Kidney capillary endothelial cell (primary cell): Measurements from ENCODE around the gene KLK4.

Source experiments
- DNase-seq: peaks from one replicate; pipeline ENCODE4 v3.0.0-alpha.2; 2018; ENCODE audit warnings: low spot score

Gene KLK4, protein sequence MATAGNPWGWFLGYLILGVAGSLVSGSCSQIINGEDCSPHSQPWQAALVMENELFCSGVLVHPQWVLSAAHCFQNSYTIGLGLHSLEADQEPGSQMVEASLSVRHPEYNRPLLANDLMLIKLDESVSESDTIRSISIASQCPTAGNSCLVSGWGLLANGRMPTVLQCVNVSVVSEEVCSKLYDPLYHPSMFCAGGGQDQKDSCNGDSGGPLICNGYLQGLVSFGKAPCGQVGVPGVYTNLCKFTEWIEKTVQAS

DNA sequence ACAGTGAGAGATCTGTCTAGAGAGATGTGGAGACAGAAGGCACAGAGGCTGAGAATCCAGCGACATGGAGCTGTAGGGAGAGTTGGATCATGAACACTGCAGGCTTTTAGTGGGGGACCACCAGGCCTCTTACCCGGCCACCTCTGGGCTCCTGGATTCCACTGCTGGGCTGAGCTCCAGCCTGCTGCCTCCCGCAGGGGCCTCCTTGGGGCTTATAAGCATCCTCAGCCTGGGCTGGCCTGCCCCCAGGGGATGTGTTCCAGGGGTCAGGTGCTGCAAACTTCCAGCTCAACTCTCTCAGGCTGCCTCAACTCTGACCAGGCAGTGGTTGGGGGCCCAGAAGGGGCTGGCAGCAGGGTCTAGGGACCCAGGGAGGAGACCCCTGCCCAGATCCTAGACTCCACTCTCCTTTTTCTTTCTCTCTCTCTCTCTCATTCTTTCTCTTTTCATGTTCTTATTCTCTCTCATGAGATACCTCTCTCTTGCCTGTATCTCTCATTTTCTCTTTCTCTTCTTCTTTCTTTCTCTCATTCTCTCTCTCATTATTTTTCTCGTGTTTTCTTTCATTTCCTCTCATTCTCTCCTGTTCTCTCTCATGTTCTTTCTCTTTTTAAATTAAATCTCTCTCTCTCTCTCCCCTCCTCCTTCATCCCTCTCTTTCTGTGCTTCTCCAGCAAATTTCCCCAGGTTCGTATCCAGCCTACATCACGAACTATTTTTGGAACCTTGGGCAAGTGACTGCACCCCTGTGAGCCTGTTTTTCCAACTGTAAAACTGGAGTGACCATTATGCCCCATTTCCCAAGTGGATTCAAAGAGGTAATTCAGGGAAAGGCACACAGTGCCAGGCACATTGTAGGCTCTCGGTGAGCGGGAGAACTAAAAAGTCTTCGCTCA is at the start of gene KLK4:
Gene KLK4 (minus strand): TSS at position 190 of the 896 bp plus-strand sequence. CDS start 657 bp downstream, outside the sequence.
- DNase-seq: no peak

DNA sequence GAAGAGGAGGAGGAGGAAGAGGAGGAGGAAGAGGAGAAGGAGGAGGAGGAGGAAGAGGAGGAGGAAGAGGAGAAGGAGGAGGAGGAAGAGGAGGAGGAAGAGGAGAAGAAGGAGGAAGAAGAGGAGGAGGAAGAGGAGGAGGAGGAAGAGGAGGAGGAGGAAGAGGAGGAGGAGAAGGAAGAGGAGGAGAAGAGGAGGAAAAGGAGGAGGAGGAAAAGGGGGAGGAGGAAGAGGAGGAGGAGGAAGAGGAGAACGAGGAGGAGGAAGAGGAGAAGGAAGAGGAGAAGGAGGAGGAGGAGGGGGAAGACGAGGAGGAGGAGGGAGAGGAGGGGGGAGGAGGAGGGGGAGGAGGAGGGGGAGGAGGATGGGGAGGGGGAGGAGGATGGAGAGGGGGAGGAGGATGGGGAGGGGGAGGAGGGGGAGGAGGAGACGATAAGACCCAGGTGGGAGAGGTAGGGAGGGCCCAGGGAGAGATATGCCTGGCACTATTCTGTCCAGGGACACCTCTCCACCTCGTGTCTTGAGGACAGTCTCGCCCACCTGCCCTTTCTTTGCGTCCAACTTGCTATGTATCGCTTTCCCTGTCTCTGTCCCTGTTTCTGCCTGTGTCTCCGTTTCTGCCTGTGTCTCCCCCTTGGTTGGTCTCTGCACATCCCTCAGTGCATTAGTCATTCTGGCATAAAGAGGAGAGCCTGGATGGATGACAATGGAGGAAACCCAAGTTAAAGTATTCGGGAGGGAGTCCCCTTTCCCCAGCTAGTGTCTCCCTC is 48.7 kb upstream of the KLK4 start:
- DNase-seq: no peak

DNA sequence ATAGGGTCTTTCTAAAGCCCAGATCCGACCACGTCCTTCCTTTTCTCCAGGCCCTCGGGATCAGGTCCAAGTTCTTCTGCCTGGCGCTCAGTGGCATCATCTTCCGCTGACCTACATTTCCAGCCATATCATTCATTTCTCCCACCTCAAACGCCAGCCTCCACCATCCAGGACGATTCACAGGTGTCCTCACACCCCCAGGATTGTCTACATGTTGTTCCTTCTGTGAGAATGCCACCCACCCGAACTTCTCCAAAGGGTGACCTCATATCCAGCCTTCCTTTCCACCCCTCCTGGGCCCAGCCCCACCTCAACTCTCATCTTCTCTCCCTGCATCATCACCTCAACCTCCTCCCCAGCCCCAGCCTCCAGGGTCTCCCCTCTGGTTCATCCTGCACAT is 46.4 kb upstream of the KLK4 start:
- no peak for DNase-seq

GRCh38 chr19:50952910-50953309 is 41.7 kb upstream of the KLK4 start, which contains the start of gene KLK5:
Gene KLK5 (minus strand): TSS chr19:50953038. CDS start chr19:50952657, 381 bp downstream.
- DNase-seq: no peak

- DNase-seq: no peak
These were observed 38.7 kb upstream of the KLK4 start for GRCh38 chr19:50949861-50950260.

- no peak for DNase-seq
These were observed 35.9 kb upstream of the KLK4 start for GRCh38 chr19:50947123-50947522.

DNA sequence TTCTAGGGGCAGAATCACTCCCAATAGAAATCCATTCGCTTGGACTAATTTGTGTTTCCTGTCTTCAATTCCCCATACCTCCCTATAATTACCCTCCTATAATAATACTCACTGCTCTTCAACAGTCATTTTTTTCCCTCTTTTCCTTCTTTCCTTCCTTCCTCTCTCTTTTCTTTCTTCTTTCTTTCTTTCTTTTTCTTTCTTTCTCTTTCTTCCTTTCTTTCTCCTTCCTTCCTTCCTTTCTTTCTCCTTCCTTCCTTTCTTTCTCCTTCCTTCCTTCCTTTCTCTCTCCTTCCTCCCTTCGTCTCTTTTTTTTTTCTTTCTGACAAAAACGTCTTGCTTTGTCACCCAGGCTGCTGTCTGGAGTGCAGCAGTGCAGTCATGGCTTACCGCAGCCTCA is 33.6 kb upstream of the KLK4 start:
- no peak for DNase-seq

- no peak for DNase-seq
These were observed 32.1 kb upstream of the KLK4 start for GRCh38 chr19:50943074-50943828.

DNA sequence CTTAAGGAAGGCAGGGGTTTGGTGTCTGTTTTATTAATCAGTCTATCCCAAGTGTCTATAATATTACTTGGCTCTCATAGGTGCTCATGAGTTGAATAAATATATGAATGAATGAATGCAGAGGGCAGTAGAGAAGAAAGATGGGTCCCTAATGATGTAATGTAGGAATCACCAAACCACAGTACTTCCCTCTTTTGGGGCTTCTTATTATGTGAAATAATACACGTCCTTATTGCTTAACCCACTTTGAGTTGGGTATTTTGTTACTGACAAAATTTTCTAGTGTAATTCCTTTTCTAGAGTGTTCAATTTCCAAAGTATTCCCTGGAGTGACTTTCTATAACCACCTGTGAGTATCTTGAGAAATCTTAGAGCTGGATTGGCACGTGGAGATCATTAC is 28.4 kb upstream of the KLK4 start:
- DNase-seq: no peak

- no peak for DNase-seq
These were observed 22.4 kb upstream of the KLK4 start for GRCh38 chr19:50933640-50934039.

- DNase-seq: no peak
These were observed 21.5 kb upstream of the KLK4 start for GRCh38 chr19:50932690-50933083.

- DNase-seq: no peak
These were observed 21.0 kb upstream of the KLK4 start for GRCh38 chr19:50932018-50932689.

GRCh38 chr19:50931023-50931422 is 19.8 kb upstream of the KLK4 start:
- DNase-seq: no peak

DNA sequence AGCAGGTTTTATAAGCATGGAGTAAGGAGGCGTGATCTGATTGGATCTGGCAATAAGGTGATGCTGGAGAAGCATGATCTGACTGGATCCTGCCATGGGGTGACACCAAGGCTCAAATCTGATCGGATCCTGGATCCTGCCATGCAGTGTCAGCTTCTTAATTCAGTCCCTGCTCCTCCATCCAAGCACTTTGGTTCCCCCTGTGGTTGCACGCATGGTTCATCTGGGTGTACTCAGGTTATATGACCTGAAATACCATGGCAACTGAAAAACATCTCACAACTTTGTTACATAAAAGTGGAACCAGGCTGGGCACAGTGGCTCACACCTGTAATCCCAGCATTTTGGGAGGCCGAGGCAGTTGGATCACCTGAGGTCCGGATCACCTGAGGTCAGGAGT is 17.6 kb upstream of the KLK4 start:
- DNase-seq: no peak

- DNase-seq: no peak
These were observed 14.9 kb upstream of the KLK4 start for GRCh38 chr19:50926144-50926543.

DNA sequence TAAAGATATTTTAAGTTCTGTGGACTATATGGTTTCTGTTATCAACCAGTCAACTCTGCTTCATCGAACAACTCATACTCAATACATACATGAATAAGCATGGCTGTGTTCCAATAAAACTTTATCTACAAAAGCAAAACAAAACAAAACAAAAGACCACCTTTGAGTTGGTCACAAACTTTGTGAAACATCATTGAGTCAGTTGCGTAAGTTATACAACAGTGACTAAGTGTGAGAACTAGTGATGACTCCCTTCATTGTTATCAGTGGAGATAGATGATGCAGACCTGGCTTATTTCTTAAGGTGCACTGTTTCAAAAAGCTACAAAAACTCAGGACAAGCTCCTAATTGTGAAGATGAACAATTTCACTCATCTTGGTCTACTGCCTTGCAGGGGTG is 14.5 kb upstream of the KLK4 start:
- DNase-seq: no peak

DNA sequence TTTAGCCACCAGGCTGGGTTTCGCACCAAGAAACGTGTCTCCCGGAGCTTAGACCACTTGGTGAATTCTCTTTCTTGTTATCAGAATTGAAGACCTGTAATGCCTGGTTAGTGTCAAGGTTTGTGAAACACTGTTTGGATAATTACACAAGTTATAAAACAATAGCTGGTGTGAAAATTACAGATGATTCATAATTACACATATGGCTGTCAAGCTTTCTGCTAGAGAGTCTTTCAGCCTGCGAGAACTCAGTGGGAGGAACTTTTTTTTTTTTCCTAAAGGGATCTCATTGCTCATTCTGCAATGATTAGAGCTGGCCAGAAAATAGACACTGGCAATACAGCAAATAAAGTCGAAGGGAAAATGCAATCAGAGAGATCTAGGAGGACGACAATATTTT is 13.4 kb upstream of the KLK4 start:
- DNase-seq: no peak

- DNase-seq: peak; percentile 69
These were observed 11.2 kb upstream of the KLK4 start for GRCh38 chr19:50922317-50922853.

DNA sequence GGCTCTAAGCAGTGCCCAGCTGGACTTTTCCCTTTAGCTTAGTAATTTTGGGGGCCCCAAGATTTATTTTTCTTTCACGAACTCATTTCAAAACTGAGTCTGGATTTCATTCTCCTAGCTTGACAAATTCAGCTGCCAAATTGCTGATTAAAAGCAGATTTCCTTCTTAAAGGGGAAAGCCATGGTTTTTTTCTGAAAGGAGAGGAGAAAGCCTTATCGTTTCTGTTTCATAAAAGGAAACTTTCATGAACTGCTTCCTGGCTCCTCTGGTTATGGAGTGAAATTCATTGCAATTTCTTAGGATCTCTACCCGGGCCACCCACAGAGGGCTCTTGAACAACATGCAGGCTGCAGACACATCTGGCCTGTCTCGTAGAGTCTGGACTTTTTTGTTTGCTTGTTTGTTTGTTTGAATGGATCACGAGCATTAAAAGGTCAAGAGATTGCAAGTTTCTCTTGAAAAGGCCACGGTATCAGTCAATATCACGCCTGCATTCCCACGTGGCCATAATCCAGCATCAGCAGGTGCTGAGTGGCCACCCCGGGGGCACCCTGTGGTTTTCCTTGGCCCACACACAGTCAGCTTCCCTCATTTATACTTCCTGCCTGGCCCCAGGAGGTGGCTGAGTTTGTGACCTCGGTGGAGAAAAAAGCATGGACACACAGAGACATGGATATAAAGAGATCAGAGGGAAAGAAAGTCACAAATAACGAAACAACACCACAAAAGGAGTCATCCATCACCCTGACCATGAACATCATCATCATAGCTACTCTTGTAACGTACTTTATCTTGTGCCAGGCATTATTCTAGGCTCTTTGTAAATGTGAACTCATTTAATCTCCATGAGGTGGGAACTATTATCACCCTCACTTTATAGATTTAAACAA is 10.5 kb upstream of the KLK4 start:
- no peak for DNase-seq

DNA sequence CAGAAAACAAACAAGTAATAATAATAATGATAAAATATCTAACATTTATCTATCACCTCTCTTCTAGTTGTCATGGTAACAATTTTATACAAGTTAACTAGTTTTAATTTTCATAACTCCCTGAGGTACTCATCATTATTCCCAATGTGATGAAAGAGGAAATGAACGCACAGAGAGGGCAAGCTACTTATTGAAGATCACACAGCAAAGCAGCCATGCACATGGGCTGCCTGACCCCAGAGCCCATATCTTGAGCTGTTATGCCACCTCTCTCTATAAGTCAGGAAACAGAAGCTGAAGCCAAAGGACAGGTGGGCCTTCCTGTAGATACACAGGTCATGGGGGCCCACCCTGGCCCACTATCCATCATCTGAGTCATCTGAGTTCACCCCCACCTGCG is 4.9 kb upstream of the KLK4 start:
- no peak for DNase-seq
